GM12878 (cell line): ENCODE data around the gene IMP3. TPM values are rescaled to one million over a fixed set of nuclear protein-coding genes. Genes with fewer than 3 reads are reported as not detected.

Source experiments
- ATAC-seq: fragments of 200-7000 bp; cut with Tn5 transposase; 3 replicates; pipeline ENCODE4 v1.9.1; 2020; ENCODE audit warnings: mild to moderate bottlenecking, moderate library complexity
- BruUV-seq: library from RNA; stranded (reverse); fragments of 400-500 nt; replicated peaks from 2 replicates; lab custom pipeline; 2021; lab: Mats Ljungman, UMichigan
- CTCF ChIA-PET: fragments of 300-600 bp; sonication (Branson Sonifier 250); formaldehyde crosslinking; extraction: SDS; loops from one replicate; lab custom pipeline; 2021; ENCODE audit warnings: inconsistent platforms; lab: Yijun Ruan, JAX
- POLR2A ChIA-PET: fragments of 350-600 bp; formaldehyde crosslinking; extraction: SDS; loops from one replicate; lab custom pipeline; 2021; ENCODE audit warnings: inconsistent platforms; lab: Charles Lee
- RAD21 ChIA-PET: fragments of 300-600 bp; sonication (Branson Sonifier 250); formaldehyde crosslinking; loops from one replicate; lab custom pipeline; 2023; ENCODE audit warnings: antibody characterized with exemption; ENCODE audit not compliant: unreplicated experiment; lab: Charles Lee
- SMC1A ChIA-PET: fragments of 300-600 bp; sonication (Branson Sonifier 250); formaldehyde crosslinking; loops from one replicate; lab custom pipeline; 2023; ENCODE audit not compliant: unreplicated experiment, uncharacterized antibody; lab: Charles Lee
- DNase-seq: peaks from one replicate; pipeline ENCODE4 v3.0.0-alpha.2; 2011; ENCODE audit warnings: low read depth, low spot score
- FAIRE-seq: peaks from 3 replicates; lab custom pipeline; 2011; peaks lifted over from hg19 to GRCh38; lab: Jason Lieb, UNC
- H2AFZ ChIP-seq: 2 replicates; pipeline ENCODE4 v1.6.0; 2011; ENCODE audit warnings: low read depth, low read length, control low read depth; ENCODE audit not compliant: control insufficient read depth
- H3K27ac ChIP-seq: 2 replicates; pipeline ENCODE4 v1.5.1; 2011; ENCODE audit warnings: control low read depth; ENCODE audit not compliant: control insufficient read depth, insufficient read depth
- H3K27me3 ChIP-seq, 2 experiments: replicated peaks in 1 of 2; 2 replicates each; pipeline versions ENCODE4 v1.6.0 to v1.6.1; 2011; ENCODE audit warnings: low read length in 1 of 2; ENCODE audit not compliant: control insufficient read depth in 2 of 2, insufficient read depth in 2 of 2
- H3K36me3 ChIP-seq, 2 experiments: 2 replicates each; pipeline ENCODE4 v1.5.1; 2011; ENCODE audit warnings: low read length in 1 of 2; ENCODE audit not compliant: control insufficient read depth in 2 of 2, insufficient read depth in 2 of 2
- H3K4me1 ChIP-seq: 2 replicates; pipeline ENCODE4 v1.6.1; 2011; ENCODE audit warnings: mild to moderate bottlenecking, low read length, moderate library complexity, mixed read lengths; ENCODE audit not compliant: control insufficient read depth, insufficient read depth
- H3K4me2 ChIP-seq: 2 replicates; pipeline ENCODE4 v1.6.0; 2011; ENCODE audit warnings: control low read depth; ENCODE audit not compliant: control insufficient read depth, insufficient read depth
- H3K4me3 ChIP-seq: fragments of 200-600 bp; sonication (generic); 2 replicates; pipeline ENCODE4 v1.5.1; 2016
- H3K79me2 ChIP-seq: 2 replicates; pipeline ENCODE4 v1.6.0; 2011; ENCODE audit warnings: low read length; ENCODE audit not compliant: control insufficient read depth, insufficient read depth
- H3K9ac ChIP-seq: 2 replicates; pipeline ENCODE4 v1.8.0; 2011; ENCODE audit warnings: low read length, control low read depth, mixed read lengths; ENCODE audit not compliant: control insufficient read depth, insufficient read depth
- H3K9me3 ChIP-seq: replicated peaks from 3 replicates; pipeline ENCODE4 v1.5.1; 2011; ENCODE audit warnings: mild to moderate bottlenecking, low read length; ENCODE audit not compliant: control insufficient read depth, insufficient read depth
- H4K20me1 ChIP-seq: 2 replicates; pipeline ENCODE4 v1.6.0; 2011; ENCODE audit not compliant: control insufficient read depth, insufficient read depth
- E2F4 ChIP-seq: IDR thresholded peaks from 2 replicates; pipeline ENCODE4 v1.6.1; 2012; ENCODE audit warnings: low read depth, low read length, improper control_type of control experiment
- FOS ChIP-seq: IDR thresholded peaks from 3 replicates; pipeline ENCODE4 v1.6.1; 2011; ENCODE audit warnings: borderline replicate concordance; ENCODE audit not compliant: insufficient read length; ENCODE audit errors: extremely low read depth
- KLF5 ChIP-seq: fragments of 450-650 bp; IDR thresholded peaks from 2 replicates; pipeline ENCODE4 v1.6.1; 2014; ENCODE audit warnings: mild to moderate bottlenecking; ENCODE audit not compliant: partially characterized antibody
- MEF2B ChIP-seq: fragments of 450-650 bp; IDR thresholded peaks from 2 replicates; pipeline ENCODE4 v1.6.1; 2018; ENCODE audit warnings: mild to moderate bottlenecking, moderate library complexity; ENCODE audit not compliant: partially characterized antibody, poor library complexity, severe bottlenecking
- NFIC ChIP-seq: IDR thresholded peaks from 2 replicates; pipeline ENCODE4 v1.6.1; 2012; ENCODE audit warnings: low read depth, mild to moderate bottlenecking, inconsistent platforms, low read length, moderate library complexity
- NFYB ChIP-seq: IDR thresholded peaks from 2 replicates; pipeline ENCODE4 v1.6.1; 2011; ENCODE audit warnings: low read depth, mild to moderate bottlenecking, low read length, improper control_type of control experiment, moderate library complexity; ENCODE audit not compliant: insufficient read depth
- RB1 ChIP-seq: fragments of 450-650 bp; formaldehyde crosslinking; IDR thresholded peaks from 2 replicates; pipeline ENCODE4 v1.6.1; 2017; ENCODE audit warnings: mild to moderate bottlenecking, borderline replicate concordance
- SKIL ChIP-seq: fragments of 450-650 bp; IDR thresholded peaks from 2 replicates; pipeline ENCODE4 v1.6.1; 2017; ENCODE audit warnings: mild to moderate bottlenecking, low read depth, inconsistent platforms; ENCODE audit not compliant: poor library complexity, severe bottlenecking
- ZSCAN29 ChIP-seq: fragments of 450-650 bp; IDR thresholded peaks from 2 replicates; pipeline ENCODE4 v1.6.1; 2017; ENCODE audit warnings: mild to moderate bottlenecking, moderate library complexity
- WGBS: methylation state at CpG from one replicate; pipeline ENCODE4 v1.1.6; 2016; ENCODE audit warnings: low lambda C conversion rate; ENCODE audit not compliant: insufficient replicate concordance, insufficient coverage; ENCODE audit errors: missing lambda C conversion rate; 5-methylcytosine and 5-hydroxymethylcytosine counted together
- in situ Hi-C: fragments of 300-500 bp; cut with MboI; formaldehyde crosslinking; loops from 9 replicates; pipeline ENCODE4 v1.14.3; 2018; ENCODE audit warnings: mixed read lengths
- intact Hi-C: fragments of 100-400 bp; cut with micrococcal nuclease; formaldehyde crosslinking; loops from one replicate; pipeline ENCODE4 v1.14.2; 2022; ENCODE audit not compliant: unreplicated experiment
- polyA plus RNA-seq, 11 experiments: library from polyadenylated mRNA; depleted of rRNA in 4 of 11; unstranded in 6 of 11; stranded (reverse) in 5 of 11; fragments of >200 nt; fragmentation: Nextera tagmentation in 4 of 11; fragmentation: Illumina TruSeq in 1 of 11; extraction: Ambion mirVana in 4 of 11; extraction: Trizol in 1 of 11; gene quantifications; 1 replicate in 1 of 11; 2 replicates in 10 of 11; pipeline versions ENCODE4 v1.2.1 to v1.2.3, GENCODE V29; 2011 to 2016; ENCODE audit warnings: inconsistent platforms in 2 of 11, missing spikeins in 2 of 11, low read depth in 1 of 11
- total RNA-seq, 4 experiments: library from RNA; depleted of rRNA in 3 of 4; stranded (reverse); fragments of >200 nt in 3 of 4; fragmentation: Illumina TruSeq in 1 of 4; extraction: Trizol in 1 of 4; gene quantifications; 2 replicates each; pipeline versions ENCODE4 v1.2.1 to v1.2.3, GENCODE V29; 2013 to 2021

The IMP3 gene
- total and polyA plus RNA-seq, 10 of the 15 experiments (the other 5 are each of a cell fraction or from before 2014, with no cell fraction given) = 13.3 to 208 (median 85.2) TPM

GRCh38 chr15:75673426-75674235, 33.6 kb upstream of the IMP3 start:
- Histone ChIP-seq H2AFZ (no peak overlapping the region), H3K4me3 (no peak overlapping the region), H4K20me1 (no peaks in the 10 kb centered on the region), H3K4me1 (no peaks in the 10 kb centered on the region), H3K9ac (no peak overlapping the region), H3K27me3 (peaks cover 0 to 3% of the 10 kb centered on the region in 2 experiments; a peak in 3 of 4 replicates), H3K4me2 (no peak overlapping the region), H3K79me2 (no peaks in the 10 kb centered on the region), H3K9me3 (no peaks in the 10 kb centered on the region), H3K27ac (no peak overlapping the region), H3K36me3 (no peaks in the 10 kb centered on the region)
- intact Hi-C loops = no loop called here
- BruUV-seq = no TSS peak
- ChIA-PET SMC1A (interaction anchor here (1.1 kb wide), 1 partner anchor 13 kb away, joined by 3 read pairs; no protein-coding TSS in a partner anchor), CTCF (interaction anchor here (0.6 to 1.2 kb wide), 2 partner anchors 11 to 13 kb away, joined by 3 read pairs; no protein-coding TSS in a partner anchor), POLR2A (no interaction called here), RAD21 (interaction anchor here (1.8 kb wide), 1 partner anchor 306 kb away, joined by 4 read pairs; no protein-coding TSS in a partner anchor)
- DNase-seq (no peak), ATAC-seq (no peak), FAIRE-seq (no peak)
- in situ Hi-C loops = loop anchor here (25.0 kb wide), 1 partner anchor 661 kb away; the partner anchor contains the start of gene PPCDC
- TF ChIP-seq ZSCAN29 (no peak), FOS (no peak), NFYB (no peak), KLF5 (no peak), RB1 (no peak), E2F4 (no peak), MEF2B (peak; percentile 63), SKIL (no peak), NFIC (no peak)
- WGBS = 34% methylated on average over 9 of the region's 10 CpGs
